ENCODE data around the gene DCTPP1. TPM values are rescaled to one million over a fixed set of nuclear protein-coding genes. Genes with fewer than 3 reads are reported as not detected.
"Not testable (repeated sequence)": the region's sequence is repeated elsewhere in the genome, so short reads cannot be mapped to it uniquely, and the experiment has no call there.

Gene DCTPP1
- total RNA-seq, 1 experiment from 2014 or later = 80.0 TPM

DNA sequence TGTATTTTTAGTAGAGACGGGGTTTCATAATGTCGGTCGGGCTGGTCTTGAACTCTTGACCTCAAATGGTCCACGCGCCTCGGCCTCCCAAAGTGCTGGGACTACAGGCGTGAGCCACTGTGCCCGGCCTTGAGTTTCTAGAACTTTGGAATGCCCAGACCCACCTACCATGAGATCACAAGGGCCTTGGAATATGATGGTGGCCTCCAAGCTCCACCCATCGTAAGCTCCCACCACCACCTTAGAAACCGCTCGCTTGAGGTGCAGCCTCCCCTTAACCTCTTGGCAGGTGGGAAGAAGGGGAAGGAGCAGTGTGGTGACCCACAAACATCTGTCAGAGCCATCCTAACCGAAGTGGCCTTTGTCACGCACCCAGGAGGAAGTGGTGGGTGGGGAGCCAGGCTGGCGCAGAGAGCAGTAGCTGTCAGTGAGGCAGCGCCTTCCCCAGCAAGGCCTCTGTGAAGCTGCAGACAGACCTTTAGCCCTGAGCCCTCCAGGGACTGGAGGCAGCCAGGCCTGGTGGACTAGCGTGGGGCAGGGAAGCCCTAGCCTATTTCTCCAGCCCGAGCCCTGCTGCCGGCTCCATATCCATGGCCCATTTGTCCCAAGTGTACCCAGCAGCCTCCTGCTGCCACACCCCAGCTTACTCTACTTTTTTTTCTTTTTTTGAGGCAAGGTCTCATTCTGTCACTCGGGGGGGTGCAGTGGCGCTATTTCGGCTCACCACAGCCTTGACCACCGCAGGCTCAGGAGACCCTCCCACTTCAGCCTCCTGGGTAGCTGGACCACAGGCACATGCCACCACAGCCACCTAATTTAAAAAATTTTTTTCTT lies 28.9 kb upstream of the DCTPP1 start:
- no peak for DNase-seq
- Histone ChIP-seq H3K9me3 (replicated peaks) (no peaks in the 10 kb centered on the region), H3K27ac (no peak overlapping the region), H3K4me1 (no peaks in the 10 kb centered on the region), H3K27me3 (peaks cover 5% of the 10 kb centered on the region; the same call in 1 of the 2 replicates), H3K4me3 (no peak overlapping the region), H3K36me3 (no peaks in the 10 kb centered on the region)

GRCh38 chr16:30457743-30458560 lies 28.1 kb upstream of the DCTPP1 start:
- Histone ChIP-seq H3K4me3 (no peak overlapping the region), H3K27ac (no peak overlapping the region), H3K36me3 (no peaks in the 10 kb centered on the region), H3K27me3 (peaks cover 5% of the 10 kb centered on the region; the same call in 1 of the 2 replicates), H3K9me3 (replicated peaks) (no peaks in the 10 kb centered on the region), H3K4me1 (no peaks in the 10 kb centered on the region)
- DNase-seq = no peak

DNA sequence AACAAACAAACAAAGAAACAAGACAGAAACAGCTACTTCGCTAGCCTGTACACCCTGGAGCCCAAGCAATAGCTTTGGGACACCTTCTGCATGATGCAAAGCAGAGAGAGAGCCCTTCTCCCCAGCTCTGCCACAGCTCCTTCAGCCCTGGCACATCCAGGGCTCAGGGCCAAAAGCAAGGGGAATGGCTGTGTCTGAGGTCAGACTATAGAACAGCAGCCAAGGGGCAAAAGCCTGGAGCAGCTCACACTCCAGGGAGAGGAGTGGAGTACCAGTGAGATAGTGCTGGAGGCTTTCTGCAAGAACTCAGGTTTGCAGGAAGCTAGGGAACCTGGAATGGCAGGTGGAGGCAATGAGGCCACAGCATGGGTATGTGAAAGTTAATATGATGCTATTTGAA lies 27.4 kb upstream of the DCTPP1 start:
- H3K4me1 ChIP-seq = no peaks in the 10 kb centered on the region
- no peaks in the 10 kb centered on the region for H3K9me3 ChIP-seq (replicated peaks)
- peaks cover 5% of the 10 kb centered on the region; the same call in 1 of the 2 replicates for H3K27me3 ChIP-seq
- H3K36me3 ChIP-seq = no peaks in the 10 kb centered on the region
- H3K27ac ChIP-seq = no peak overlapping the region
- DNase-seq = no peak
- no peak overlapping the region for H3K4me3 ChIP-seq

DNA sequence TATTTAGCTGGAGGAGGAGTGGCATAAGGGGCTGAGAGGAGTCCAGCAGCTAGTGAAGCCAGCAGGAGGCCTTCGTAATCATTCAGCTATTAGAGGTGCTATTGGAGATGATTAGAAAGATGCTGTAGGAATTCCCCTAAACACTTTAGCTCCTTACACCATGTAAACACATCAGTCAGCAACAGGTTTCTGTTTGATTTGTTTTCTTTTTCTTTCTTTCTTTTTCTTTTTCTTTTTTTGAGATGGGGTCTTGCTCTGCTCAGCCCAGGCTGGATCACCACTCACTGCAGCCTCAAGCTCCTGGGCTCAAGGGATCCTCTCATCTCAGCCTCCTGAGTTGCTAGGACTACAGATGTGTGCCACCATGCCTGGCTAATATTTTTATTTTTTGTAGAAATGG lies 26.5 kb upstream of the DCTPP1 start:
- Histone ChIP-seq H3K4me3 (no peak overlapping the region), H3K9me3 (replicated peaks) (no peaks in the 10 kb centered on the region), H3K36me3 (no peaks in the 10 kb centered on the region), H3K27ac (no peak overlapping the region), H3K4me1 (no peaks in the 10 kb centered on the region), H3K27me3 (peaks cover 5% of the 10 kb centered on the region)
- no peak for DNase-seq

GRCh38 chr16:30452709-30453580 lies 23.1 kb upstream of the DCTPP1 start:
- not testable (repeated sequence) for H3K27ac ChIP-seq

DNA sequence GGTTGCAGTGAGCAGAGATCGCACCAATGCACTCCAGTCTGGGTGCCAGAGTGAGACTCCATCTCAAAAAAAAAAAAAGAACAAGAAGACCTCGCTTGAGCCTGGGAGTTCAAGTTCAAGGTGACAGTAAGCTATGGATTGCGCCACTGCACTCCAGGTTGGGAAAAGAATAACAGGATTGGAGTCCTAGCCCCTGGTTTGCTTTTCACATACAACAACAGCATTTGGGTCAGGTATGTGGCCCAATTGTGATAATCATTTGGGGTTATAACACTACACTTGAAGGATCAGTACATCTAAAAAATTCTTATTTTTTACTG lies 19.2 kb upstream of the DCTPP1 start:
- DNase-seq = no peak
- Histone ChIP-seq H3K9me3 (replicated peaks) (no peaks in the 10 kb centered on the region), H3K4me3 (no peak overlapping the region), H3K27me3 (no peaks in the 10 kb centered on the region; the same call in 1 of the 2 replicates), H3K36me3 (peaks cover 5% of the 10 kb centered on the region), H3K4me1 (no peaks in the 10 kb centered on the region; the same call in 1 of the 2 replicates), H3K27ac (no peak overlapping the region)

More at GRCh38 chr16:30452709-30453580, 23.1 kb upstream of the DCTPP1 start:
- H3K27me3 ChIP-seq; DNase-seq; H3K36me3 ChIP-seq; H3K4me1 ChIP-seq; H3K9me3 ChIP-seq (replicated peaks); H3K4me3 ChIP-seq: not testable (repeated sequence)

- H3K36me3 ChIP-seq = peaks cover 16% of the 10 kb centered on the region
- no peaks in the 10 kb centered on the region; the same call in 1 of the 2 replicates for H3K4me1 ChIP-seq
- no peaks in the 10 kb centered on the region for H3K9me3 ChIP-seq (replicated peaks)
- H3K27ac ChIP-seq = no peak overlapping the region
- H3K4me3 ChIP-seq = no peak overlapping the region
- DNase-seq = no peak
- H3K27me3 ChIP-seq = no peaks in the 10 kb centered on the region; the same call in 1 of the 2 replicates
These were observed 17.8 kb upstream of the DCTPP1 start for GRCh38 chr16:30447512-30448226.

- Histone ChIP-seq H3K27me3 (no peaks in the 10 kb centered on the region), H3K36me3 (peaks cover 16% of the 10 kb centered on the region), H3K4me1 (no peaks in the 10 kb centered on the region; the same call in 1 of the 2 replicates), H3K9me3 (replicated peaks) (no peaks in the 10 kb centered on the region), H3K4me3 (peak overlapping the region; percentile 92), H3K27ac (no peak overlapping the region; the same call in 1 of the 2 replicates)
- DNase-seq = no peak
These were observed 16.4 kb upstream of the DCTPP1 start for GRCh38 chr16:30446203-30446595.

DNA sequence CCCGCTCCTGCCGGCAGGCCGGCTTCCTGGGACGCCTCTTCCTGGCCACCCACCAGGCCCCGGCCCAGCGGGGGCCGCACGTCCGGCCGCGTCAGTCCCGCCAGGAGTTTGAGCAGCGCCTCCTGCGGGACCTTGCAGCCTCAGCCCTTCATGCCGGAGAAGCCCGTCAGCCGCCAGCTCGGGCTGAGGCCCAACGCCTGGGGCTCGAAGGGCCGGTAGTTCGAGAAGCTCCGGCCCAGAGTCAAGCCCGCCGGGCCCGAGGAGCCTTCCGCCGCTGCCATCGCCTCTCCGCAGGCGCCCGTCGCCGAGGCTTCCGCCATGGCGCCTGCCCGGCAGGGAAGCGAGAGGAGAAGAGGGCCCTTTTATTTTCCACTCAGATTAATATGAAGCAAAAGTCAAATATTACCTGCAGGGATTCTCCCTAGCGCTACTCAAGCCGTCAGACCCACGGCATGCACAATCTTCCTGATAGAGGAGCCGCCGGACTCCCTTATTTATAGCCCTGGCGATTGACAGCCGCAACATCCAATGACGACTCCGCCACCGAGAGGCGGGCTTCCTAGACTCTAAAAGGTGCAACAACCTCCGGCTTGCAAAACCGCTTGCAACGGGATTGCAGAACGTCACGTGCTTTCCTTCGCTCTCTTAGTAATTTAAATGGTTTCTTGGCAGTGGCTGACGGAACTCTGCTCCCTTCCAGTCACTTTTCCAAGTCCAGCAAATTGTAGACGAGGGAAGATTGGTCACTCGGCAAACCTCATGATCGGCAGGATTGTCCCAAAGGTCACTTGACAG lies 15.8 kb upstream of the DCTPP1 start, which contains the start of gene SEPHS2:
SEPHS2 (minus strand) TSS at position 467 of the 795 bp plus-strand sequence; CDS start at position 320, 147 bp downstream.
- peaks cover 16% of the 10 kb centered on the region for H3K36me3 ChIP-seq
- peak; percentile 96 to 98 for DNase-seq
- peak within 1 kb of the TSS; percentile 78 for H3K27ac ChIP-seq
- H3K4me3 ChIP-seq = peak within 1 kb of the TSS; percentile 92
- no peaks in the 10 kb centered on the region for H3K9me3 ChIP-seq (replicated peaks)
- no peaks in the 10 kb centered on the region; the same call in 1 of the 2 replicates for H3K4me1 ChIP-seq
- no peaks in the 10 kb centered on the region for H3K27me3 ChIP-seq

- Histone ChIP-seq H3K4me1 (no peaks in the 10 kb centered on the region; the same call in 1 of the 2 replicates), H3K9me3 (replicated peaks) (no peaks in the 10 kb centered on the region), H3K27ac (peak overlapping the region; percentile 78), H3K36me3 (peaks cover 16% of the 10 kb centered on the region), H3K4me3 (peak overlapping the region; percentile 92), H3K27me3 (no peaks in the 10 kb centered on the region)
- no peak for DNase-seq
These were observed 15.2 kb upstream of the DCTPP1 start for GRCh38 chr16:30445149-30445407.

- Histone ChIP-seq H3K9me3 (replicated peaks) (no peaks in the 10 kb centered on the region), H3K4me3 (peak overlapping the region; percentile 92), H3K27me3 (no peaks in the 10 kb centered on the region), H3K4me1 (no peaks in the 10 kb centered on the region; the same call in 1 of the 2 replicates), H3K27ac (peak overlapping the region; percentile 78; the same call in 1 of the 2 replicates), H3K36me3 (peaks cover 16% of the 10 kb centered on the region)
- DNase-seq = no peak
These were observed 14.7 kb upstream of the DCTPP1 start for GRCh38 chr16:30444231-30445148.

GRCh38 chr16:30443631-30444030 lies 13.8 kb upstream of the DCTPP1 start:
- no peaks in the 10 kb centered on the region for H3K27me3 ChIP-seq

More at GRCh38 chr16:30443631-30444030, 13.8 kb upstream of the DCTPP1 start:
- Histone ChIP-seq H3K36me3 (peaks cover 16% of the 10 kb centered on the region), H3K4me1 (no peaks in the 10 kb centered on the region; the same call in 1 of the 2 replicates), H3K9me3 (replicated peaks) (no peaks in the 10 kb centered on the region), H3K27ac (no peak overlapping the region), H3K4me3 (no peak overlapping the region)
- no peak for DNase-seq
